HG02759 (cell line): ENCODE measurements around the gene NCK2.

Experiments used
- ATAC-seq: cut with Tn5 transposase; IDR thresholded peaks from one replicate; pipeline ENCODE4 v1.9.1; 2021; ENCODE audit warnings: mild to moderate bottlenecking, moderate library complexity; ENCODE audit not compliant: unreplicated experiment

The NCK2 gene

DNA sequence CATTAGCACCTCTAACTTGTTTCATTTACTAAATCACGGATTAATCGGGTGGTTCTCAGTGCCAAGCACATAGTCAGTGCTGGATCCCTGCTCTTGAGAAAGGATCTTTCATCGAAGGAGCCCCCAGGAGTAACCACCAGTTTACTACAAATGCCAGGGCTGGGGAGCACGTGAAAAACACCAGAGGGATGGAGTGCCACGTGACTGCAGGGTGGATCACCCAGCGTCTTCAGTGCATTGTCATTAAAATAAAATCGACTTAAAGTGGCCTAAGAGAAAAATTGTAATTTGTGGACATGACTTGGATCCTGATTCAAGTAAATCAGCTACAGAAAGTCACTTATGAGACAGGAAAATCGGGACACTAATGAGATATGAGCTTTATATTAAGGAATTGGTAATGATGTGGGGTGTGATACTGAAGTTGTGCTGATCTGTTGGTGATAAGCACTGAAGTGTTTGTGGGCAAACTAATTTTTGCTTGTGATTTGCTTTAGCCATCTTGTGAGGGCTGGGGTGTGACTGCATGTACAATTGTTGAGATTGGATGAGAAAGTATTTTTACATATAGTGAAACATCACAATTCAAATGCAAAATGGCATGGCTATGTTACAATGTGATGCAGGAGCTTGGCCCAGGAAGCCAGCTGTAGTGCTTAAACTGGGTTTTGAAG, 63.8 kb downstream of the NCK2 start:
- no peak for ATAC-seq

DNA sequence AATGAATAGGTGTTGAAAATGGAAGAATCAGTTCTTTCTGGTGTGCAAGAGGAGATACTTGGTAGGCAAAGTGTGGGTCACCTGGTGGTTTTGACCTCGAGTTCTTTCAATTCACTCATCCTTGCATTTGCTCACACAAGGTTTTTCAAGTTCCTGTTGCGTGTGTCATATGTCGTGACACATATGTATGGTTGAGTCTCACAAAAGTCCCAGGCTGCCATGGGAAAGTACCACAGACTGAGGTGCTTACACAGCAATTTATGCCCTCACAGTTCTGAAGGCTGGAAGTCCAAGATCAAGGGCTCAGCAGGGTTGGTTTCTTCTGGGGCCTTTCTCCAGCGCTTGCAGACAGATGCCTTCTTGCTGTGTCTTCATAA, 64.4 kb downstream of the NCK2 start:
- peak; percentile 50 for ATAC-seq

DNA sequence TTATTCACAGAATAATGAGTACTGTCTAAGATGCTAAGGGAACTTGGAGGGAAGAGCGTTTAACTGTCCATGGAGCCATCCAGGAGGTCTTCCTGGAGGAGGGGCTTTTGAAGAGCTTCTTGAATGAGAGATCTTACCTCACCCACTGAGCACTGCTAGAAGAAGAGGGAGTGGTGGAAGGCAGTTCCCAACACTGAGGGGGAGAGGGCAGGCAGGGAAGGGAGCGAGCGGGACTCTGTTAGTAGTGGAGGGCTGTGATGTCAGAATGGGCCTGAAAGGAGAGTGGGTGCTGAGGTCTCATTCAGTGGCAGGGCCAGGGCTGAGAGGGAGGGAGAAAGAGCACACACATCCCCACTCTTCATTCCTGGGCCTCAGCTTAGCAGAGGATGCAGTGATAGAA, 65.0 kb downstream of the NCK2 start:
- no peak for ATAC-seq

DNA sequence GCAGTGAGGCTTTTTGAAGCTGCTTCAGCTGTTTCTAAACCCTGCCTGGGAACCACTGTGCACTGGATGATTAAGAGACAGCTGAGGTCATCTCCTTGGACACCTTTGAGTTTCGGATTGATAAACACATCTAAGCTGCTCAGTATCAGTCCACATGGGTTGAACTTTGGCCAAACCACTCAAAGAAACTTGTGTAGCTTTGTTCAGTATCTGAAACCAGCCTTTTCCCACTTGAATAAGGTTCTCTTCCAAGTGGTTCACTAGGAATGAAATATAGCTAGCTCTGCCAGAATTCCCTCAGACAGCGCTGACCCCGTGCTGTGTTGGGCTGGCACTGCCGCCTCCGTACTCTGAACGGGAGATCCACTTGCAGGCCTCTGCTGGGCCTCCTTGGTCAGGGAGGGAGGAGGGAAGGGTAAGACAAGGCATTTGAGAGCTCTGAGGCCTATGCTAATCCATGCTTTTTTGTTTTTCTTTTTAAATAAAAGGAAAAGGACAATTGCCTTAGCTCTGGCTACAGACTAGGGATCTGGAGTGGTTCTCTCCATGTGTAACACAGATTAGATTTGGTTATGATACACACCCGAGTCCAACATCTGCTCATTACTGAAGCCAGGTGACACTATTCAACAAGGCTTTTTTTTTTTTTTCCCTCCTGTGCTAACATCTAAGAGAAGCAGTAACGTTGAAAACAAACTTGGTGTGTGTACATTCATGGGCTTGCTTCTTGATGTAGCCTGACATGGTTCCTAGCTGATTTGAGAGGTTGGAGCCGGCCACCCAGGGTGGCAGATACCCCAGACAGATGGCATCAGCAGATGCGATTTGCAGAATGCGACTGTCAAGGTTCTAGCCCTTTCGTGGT, 67.7 kb downstream of the NCK2 start:
- peak; percentile 70 for ATAC-seq

DNA sequence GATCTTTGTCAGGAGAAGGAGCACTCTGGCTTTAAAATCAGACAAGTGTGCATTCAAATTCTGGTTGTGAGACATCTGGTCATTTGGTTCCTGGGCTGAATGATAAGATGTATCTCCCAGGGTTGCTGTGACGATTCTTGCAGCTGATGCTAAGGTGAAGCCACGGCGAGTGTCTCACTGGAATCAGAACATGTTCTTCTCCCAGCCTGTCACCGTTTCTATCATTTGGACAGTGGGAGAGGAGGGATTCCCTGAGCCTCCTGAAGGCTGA, 68.3 kb downstream of the NCK2 start:
- no peak for ATAC-seq

DNA sequence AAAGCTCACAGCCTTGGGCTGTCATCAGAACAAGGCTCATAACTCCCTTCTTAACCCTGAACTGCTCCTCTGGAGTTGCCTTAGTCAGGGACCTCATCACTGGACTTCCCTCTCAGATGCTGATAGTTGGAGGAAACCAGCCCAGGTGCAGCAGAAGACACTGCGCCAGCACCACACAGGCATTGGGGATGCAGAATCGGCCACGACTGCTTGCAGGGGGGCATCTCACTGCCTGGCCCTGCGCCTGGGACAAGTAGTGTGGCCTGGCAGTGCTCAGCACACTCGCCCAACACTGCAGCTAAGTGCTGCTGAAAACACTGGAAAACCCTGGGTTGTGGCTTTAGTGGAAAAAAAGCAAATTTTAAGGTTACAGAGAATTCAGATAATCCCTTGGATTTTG, 68.7 kb downstream of the NCK2 start:
- no peak for ATAC-seq

DNA sequence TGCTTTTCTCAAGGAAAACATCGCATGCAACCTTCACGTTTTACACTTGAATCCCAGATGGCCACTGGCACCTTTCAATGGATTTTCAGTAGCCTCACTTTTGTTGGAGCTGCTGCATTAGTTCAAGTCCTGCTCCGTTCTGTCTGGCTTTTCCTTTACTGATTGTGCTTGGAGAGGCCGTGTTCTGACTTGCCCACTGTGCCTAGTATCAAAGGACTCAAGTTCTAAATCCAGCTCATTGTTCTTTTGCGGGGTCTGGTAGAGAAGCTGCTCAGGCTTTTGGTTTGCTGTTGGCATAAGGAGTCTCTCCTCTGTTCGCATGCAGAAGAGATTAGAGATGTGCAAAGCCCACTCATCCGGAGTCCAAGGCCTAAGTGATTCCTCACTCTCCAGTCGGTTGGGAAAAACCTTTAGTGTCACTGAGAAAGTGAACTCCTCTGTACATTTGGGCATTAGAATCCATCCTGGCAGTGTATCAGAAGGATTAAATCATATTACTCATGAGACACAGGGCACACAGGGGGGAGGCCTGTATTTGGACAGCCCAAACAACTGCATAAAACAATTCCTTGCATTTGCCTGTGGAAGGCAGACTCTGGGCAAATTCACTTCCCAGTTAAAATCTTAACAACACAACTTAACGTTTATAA, 69.7 kb downstream of the NCK2 start:
- no peak for ATAC-seq

DNA sequence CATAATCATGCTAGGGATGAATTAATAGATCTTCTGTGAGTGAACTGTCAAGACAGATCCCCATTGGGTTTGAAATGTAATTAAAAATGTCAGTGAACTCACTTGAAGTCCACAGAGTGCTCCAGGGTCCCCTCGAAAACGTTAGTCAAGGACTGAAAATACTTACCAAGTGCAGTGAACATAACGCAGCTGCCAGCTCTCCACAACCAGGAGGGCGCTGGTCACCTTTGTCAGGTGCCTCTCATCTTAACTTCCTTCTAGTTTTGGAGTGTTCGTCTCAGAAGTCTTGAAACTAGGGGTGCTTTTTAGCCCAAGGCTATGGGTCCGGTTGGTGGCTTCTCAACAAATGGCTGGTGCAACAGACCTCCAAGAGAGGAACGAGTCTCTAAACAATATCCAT, 70.7 kb downstream of the NCK2 start:
- no peak for ATAC-seq

DNA sequence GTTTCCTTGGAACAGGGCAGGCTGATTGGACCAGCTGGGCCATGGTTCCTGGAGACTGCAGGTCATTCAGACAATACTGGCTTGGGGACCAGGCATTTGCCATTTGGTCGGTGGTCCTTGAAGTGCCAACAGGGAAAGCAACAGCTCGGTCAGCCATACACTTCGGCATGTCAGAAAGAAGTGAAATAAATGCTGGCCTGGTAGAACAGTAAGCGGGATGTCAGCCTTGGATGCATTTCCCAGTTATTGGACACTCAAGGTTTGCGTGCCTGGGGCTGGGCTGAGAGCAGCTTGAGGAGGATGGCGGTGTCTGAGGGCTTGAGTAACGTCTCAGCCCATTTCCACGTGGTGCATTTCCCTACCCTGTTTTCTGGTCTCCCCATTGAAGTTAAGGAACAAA, 75.4 kb downstream of the NCK2 start:
- no peak for ATAC-seq

DNA sequence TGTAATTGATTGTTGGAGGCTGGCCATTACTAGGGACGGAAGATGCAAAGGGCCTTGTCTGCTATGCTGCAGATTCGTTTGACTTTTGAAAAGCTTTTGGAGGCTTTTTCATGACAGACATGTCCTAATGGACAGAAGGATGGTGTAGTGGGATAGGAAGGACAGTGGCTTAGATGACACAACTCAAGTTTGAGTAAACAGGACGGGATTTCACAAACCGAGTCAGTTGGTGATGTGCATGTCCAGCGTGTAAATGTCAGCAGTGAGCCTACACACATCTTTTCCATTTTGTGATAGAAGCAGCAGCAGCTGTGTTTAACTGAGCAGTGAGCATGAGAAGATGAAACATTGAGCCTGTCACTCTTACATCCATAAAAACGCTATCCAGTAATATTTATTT, 76.0 kb downstream of the NCK2 start:
- no peak for ATAC-seq

DNA sequence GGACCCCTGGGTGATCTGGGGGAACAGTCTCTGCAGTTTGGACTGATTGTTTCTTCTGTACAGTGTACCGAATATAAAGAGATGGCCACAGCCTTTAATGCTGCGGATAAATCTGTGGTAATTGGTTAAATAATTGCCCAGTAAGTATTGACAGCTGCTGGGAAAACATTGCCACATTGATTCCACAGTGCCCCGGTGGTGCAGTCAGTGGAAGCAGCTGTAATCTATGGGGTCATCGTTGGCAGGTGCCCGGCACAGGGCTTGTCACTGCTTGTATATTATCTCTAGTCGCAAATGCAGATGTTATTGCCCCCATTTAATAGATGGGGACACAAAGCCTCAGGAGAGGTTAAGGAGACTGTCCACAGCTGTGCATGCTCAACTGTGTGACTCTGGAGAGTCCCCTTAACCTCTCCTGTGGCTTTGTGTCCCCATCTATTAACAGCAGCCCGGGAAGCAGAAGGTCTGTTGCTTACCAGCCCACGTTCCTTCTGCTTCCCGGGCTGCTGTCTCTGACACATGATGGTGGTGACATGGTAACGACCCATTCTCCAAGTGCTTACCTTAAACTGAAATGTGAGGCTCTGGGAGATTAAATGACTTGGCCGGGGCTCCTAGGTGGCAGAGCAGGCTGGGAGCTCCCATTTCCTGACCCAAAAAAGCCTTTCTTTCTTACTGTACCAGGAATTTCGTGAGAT, 76.9 kb downstream of the NCK2 start:
- ATAC-seq: peak; percentile 31

DNA sequence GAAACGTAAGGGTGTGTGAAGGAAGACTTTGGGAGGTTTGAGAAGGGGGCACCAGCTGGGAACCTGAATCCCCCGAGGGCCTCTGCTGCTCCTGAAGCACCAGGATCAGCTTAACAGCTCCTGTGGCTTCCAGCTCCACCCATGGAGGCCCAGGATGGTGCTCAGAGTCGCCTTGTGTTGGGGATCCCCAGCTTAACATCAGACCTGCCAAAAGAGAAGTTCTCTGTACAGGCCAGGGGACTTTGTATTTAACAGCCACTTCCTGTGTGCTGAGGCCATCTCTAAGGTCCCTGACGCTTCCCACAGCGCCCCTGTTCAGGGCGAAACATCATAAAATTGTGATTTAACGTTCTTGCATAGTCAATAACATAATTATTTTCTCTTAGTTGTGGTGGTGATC, 77.5 kb downstream of the NCK2 start:
- peak; percentile 89 for ATAC-seq

DNA sequence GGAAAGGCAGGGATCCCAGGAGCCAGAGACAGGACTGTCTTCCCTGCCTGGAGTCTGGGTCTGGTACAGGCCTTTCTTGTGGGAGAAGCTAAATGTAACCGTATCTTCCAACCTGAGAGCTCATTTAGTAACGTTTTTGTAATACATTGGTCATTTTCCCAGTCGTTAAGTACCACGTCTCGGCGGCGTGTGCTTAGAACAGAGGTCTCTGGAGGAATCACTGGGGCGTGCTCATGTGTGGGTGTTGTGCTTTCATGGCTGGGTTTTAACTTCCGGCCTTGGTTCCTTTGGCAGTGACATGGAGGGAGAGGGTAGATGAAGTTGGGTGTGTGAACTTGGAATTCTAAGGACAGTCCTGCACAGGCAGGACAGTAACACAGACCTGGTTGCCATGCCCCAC, 79.7 kb downstream of the NCK2 start:
- ATAC-seq: no peak

DNA sequence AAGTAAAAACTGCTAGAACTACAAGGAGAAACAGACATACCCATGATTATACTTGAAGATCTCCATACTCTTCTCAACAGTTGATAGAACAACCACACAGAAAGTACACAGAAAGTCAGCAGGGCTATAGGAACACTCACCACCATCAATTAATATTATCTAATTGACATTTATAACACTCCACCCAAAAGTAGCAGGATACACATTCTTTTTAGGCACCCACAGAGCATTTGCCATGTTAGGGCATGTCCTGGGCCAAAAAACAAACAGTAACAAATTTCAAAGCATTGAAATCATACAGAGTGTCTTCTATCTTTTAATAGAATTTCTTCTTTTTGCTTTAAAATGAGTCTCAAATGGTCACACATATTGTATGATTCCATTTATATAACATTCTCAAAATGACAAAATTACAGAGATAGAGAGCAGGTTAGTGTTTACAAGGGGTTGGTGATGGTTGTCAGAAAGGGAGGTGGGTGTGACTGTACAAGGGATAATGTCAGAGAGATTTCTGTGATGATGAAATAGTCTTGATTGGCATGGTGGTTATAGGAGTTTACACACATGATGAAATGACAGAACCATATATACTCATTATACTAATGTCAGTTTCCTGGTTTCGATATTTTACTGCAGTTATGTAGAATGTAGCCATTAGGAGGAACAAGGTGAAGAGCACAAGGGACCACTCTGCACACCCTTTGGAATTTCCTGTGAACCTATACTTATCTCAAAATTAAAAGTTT, 82.8 kb downstream of the NCK2 start:
- ATAC-seq: no peak

DNA sequence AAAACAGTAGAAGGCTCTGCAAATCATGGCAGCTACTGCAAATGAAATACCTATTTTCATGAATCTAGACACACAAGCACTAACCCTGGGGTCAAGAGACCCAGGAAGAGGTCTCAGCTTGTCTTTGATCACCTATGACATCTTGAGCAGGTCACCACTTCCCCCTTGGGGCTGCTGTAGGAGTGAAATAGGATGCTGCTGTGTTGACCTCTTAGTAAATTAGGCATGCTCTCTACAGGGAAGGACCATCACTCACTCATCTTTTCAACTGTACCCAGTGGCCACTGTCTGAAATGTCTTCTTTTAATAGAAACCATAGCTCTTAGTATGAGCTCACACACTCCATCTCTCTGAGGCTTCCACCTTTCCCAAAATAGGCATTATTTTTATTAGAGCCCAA, 83.8 kb downstream of the NCK2 start:
- no peak for ATAC-seq

DNA sequence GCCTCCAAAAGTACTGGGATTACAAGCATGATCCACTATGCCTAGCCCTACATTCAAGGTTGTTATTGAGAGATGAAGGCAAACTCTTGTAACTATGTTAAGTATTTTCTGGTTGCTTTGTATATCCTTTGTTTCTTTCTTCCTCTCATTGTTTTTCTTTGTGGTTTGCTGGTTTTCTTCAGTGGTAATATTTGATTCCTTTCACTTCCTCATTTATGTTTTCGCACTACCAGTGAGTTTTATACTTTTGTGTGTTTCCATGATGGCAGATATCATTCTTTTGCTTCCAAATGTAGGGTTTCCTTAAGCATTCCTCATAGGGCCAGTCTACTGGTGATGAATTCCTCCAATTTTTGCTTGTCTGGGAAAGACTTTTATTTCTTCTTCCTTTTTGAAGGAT, 90.2 kb downstream of the NCK2 start:
- ATAC-seq: peak; percentile 81

DNA sequence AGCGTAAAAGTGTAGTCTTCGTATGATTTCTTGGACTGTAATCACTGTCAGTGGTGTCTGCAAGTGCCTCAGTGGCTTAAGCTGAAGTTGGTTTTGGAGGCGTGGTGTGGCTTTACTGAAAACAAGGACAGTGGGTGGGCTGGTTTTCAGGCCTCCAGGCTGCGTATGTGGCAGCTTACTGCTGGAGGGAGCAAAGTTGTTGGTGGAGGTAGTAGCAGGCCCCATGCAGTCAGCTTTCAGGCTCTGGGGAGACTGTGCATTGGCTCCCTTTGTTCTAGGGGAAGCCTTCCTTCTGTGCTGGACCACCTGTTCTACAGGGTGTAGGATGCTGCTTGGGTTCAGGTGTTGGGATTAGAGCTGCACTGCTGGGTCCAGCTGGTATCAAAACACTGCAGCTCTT, 91.6 kb downstream of the NCK2 start:
- no peak for ATAC-seq

DNA sequence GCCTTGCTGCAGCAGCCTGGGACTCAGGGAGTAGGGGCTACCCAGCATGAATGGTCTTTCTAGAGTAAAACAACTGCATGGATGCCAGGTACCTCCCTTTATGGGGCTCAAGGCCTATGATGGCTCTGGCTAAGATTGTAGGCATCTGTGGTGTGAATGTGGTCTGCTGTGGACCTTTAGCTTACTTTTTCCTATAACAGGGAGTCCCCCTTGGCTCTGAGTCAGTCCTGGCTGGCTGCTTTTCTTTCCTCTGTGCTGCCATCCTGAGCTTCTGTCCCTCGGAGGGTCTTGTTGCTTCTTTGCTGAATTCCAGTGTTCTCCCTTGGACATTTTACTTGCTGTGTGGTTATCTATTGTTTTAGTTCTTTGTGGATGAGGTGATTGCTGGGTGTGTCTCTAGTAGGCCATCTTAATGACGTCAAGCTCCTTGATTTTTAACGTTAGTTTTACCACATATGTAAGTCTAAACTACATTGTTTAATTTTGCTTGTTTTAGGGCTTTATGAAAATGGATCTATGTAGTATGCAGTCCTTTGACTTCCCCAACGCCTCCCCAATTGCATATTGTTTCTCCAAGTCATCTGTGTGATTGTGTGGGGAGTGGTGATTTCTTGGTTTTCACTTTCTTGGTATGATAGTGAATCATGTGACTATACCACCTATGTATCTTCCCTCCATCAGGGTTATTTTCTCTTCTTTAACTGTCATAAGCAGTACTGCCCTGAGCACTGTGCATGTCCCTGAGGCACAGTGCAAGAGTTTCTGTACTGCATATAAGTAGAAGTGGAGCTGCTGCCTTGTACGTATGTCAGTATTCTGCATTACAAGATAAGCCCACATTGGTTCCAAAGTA, 92.4 kb downstream of the NCK2 start:
- ATAC-seq: no peak

DNA sequence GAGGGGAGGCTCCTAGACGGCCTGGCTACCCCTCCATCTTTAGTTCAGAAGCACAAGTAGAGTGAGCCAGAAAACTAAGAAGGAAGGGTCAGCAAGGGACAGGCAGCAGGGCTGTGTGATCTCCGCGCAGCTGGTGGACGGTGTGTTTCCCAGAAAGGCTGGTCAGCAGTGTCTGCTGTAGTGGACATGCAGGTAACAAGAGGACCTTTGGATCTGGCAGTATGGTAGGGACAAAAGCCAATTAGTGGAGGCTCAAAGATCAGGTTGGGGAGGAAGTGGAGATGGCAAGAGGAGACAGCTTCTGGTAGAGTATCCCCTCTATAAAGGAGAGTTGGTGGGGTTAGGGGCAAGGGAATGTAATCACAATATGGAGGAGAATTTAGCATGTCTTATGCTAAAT, 95.1 kb downstream of the NCK2 start:
- ATAC-seq: no peak

DNA sequence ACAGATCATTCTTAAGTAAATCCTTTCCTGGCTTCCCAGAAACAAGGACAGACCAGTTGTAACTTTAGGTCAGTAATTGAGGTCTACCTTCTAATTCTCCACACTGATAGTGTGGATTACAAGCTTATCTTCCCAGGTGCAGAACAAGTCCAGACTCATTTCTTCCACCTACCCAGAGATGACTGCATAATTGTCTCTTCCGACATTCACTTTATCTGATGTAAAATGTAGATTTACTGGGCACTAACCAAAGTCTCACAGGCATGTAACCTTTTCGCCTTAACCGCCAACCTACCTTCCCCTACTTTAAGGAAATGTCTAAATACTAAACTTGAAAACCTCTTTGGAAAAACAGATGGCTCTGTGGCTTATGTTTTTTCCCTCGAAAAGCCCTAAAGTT, 96.2 kb downstream of the NCK2 start:
- no peak for ATAC-seq
